Right ventricle myocardium inferior (tissue), 1 donor: ENCODE data around the gene VGLL2. TPM values are rescaled to one million over a fixed set of nuclear protein-coding genes. Genes with fewer than 3 reads are reported as not detected.
"Not testable (repeated sequence)": the region's sequence is repeated elsewhere in the genome, so short reads cannot be mapped to it uniquely, and the experiment has no call there.

Experiments used
- ATAC-seq: fragments of 200-7000 bp; cut with Tn5 transposase; one replicate; pipeline ENCODE4 v1.9.1; 2020; ENCODE audit warnings: mild to moderate bottlenecking, moderate library complexity
- DNase-seq: peaks from one replicate; pipeline ENCODE4 v3.0.0; 2021; ENCODE audit errors: missing footprints
- intact Hi-C: fragments of 100-400 bp; cut with DNase I; formaldehyde crosslinking; loops from one replicate; pipeline ENCODE4 v1.11.0; 2022
- long read RNA-seq: library from polyadenylated mRNA; unstranded; transcript quantifications from one replicate; pipeline ENCODE4 v2.0.0, GENCODE V29; 2021
- total RNA-seq: library from RNA; stranded (reverse); fragmentation: NEBNext Ultra II Directional; extraction: Animal tissue kit (Norgen Biotek cat#: 25700); gene quantifications from one replicate; pipeline ENCODE4 v1.2.1, GENCODE V29; 2021
- donor health status: DM: no; HTN: yes; CAD: no; lungs with severe emphysema.

VGLL2 gene
- total RNA-seq: not detected
- long read RNA-seq: 0 reads

DNA sequence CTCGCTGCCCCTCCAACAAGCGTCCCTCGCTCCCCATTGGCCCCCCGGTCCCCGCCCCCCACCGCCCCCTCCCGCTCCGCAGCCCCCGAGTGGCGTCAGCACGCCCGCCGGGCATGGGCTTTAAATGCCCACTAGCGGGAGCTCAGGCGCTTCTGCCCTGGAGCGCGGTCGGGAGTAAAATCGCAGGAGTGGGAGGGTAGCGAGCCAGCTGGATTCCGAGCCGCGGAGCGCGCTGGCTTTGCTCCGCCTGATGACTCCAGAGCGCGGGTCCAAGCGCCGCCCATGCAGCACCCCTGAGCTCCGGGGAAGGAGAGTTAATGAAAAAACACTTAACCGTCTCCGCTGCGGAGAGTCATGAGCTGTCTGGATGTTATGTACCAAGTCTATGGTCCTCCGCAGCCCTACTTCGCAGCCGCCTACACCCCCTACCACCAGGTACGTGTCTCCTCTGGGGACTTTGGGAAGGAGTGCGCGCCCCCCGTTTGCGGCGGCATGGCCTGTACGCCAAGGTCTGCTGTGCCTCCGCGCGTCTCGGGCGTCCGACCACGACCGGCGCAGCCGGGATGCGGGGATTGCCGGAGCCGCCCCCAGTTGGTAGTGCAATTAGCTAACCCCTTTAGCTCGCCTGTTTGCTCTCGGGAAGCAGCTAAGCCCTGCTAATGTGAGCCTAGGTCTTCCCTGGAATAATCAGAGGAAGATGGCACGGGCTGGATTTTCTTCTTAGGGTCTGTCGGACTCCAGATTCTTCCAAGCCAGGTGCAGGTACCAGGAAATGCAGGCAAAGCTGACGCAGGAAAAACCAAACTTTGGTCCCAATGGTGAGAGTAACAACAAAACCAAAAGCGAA, at the start of gene VGLL2:
TSS of gene VGLL2 (plus strand) at position 149 of the 847 bp plus-strand sequence. CDS start at position 355, 206 bp downstream.
- intact Hi-C loops: loop anchor here (5.0 kb wide), 1 partner anchor 383 kb away; no protein-coding TSS in a partner anchor
- DNase-seq (peak; percentile 64), ATAC-seq (peak; percentile 74)

DNA sequence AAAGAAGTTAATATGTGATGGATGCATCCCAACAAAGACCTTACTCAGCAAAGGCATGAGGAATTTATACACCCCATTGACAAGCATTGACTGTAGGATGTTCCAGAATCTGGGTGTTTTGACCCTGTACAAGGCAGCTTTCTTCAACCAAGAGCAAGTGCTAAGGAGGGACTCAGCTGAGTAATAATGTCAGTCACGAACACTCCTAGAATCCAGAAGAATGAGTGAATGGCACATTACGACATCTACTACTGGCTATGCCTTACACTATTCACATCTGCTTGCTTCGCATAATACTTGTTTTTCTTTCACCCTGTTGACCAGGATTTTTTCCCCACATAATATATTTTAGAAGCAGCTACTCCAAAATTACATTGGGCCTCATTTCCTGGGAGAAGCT, 42.5 kb upstream of the VGLL2 start:
- intact Hi-C loops: no loop called here
- DNase-seq (no peak), ATAC-seq (no peak)

DNA sequence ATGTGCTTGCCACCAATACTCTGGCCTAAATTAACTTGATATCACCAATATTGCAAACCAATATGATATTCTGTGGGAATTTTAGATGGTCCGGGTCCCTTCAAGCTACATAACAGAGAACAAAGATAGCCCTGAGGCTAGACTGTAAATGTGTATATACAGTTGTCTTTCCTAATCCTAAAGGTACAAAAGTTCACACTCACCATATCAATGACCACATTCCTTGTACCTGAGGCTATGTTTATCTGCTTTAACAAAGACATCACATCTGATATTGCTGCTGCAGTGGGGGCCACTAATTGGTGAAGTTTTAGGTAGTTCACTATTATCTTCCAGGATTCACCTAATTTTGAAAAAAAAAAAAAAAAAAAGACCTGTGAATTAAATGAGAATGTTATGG, 38.6 kb upstream of the VGLL2 start:
- ATAC-seq (no peak), DNase-seq (no peak)
- intact Hi-C loops: no loop called here

GRCh38 chr6:117227245-117227962, 38.0 kb upstream of the VGLL2 start:
- ATAC-seq: no peak
- DNase-seq: no peak
- intact Hi-C loops: no loop called here

DNA sequence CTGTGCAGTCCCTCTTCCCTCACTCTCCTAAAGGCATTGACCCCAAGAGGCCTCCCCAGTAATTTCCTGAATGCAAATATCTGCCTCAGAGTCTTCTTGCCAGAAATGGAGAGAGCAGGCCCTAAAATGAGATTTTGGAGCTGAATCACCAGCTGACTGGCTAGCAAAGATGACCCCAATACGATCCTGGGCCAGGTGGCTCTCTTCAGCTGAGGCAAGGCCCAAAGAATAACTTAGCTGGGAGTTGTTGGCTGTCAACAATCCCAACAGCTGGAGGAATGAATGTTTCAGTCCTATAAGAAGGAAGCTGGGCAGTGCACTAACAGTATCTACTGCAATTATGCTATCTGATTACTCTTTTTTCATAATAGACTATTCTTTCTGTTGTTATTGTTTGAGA, 37.2 kb upstream of the VGLL2 start:
- ATAC-seq (no peak), DNase-seq (no peak)
- intact Hi-C loops: no loop called here

GRCh38 chr6:117229870-117230269, 35.5 kb upstream of the VGLL2 start:
- no peak for ATAC-seq
- DNase-seq: no peak
- intact Hi-C loops: no loop called here

- DNase-seq: no peak
- no peak for ATAC-seq
- intact Hi-C loops: no loop called here
These were observed 33.9 kb upstream of the VGLL2 start for GRCh38 chr6:117231466-117231865.

DNA sequence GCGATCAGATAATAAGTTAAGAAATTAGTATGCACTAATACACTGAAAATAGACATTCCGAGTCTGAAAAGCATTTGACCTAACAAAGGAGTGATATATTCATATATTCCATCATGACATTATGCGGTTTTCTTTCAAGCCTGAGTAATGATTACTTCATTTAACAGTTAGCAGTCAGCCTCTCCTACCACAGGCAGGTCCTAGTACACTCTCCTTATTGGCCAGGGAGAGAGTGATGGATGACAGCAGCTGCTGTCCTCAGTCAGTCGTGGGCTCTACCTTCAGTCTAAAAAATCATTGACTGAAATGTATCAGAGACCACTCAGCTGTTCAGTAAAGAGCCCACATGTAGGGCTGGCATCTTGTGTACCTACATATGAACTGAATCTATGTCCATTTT, 33.2 kb upstream of the VGLL2 start:
- DNase-seq (no peak), ATAC-seq (no peak)
- intact Hi-C loops: no loop called here

DNA sequence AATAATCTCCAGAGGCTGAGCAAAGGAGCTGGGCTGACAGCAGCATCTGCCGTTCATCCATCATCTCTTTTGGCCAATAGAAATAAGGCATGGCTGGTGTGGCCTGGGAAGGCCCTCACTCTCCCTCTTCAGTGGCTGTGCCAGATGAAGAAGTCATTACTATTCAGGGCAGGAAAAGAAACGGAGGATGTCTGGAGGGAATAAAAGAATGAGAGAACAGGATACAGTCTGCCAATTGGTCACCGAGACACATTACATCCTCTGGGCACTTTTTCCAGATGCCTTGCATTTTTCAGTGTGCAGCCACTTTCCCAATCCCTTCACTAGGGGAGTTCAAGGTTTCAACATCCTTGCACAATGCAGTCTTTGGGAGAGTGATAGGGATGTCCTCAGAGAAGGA, 32.2 kb upstream of the VGLL2 start:
- intact Hi-C loops: no loop called here
- no peak for DNase-seq
- ATAC-seq: peak; percentile 60

GRCh38 chr6:117237561-117237960, 27.8 kb upstream of the VGLL2 start:
- no peak for DNase-seq
- no peak for ATAC-seq
- intact Hi-C loops: no loop called here

DNA sequence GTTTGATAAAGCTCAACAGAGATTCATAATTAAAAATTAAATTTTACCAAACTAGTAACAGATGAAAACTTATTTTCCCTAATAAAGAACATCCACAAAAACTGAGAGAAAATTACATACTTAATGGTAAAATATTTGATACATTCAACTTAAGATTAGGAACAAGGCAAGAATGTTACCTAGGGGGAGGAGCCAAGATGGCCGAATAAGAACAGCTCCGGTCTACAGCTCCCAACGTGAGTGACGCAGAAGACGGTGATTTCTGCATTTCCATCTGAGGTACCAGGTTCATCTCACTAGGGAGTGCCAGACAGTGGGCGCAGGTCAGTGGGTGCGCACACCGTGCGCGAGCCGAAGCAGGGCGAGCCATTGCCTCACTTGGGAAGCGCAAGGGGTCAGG, 20.8 kb upstream of the VGLL2 start:
- DNase-seq, ATAC-seq, intact Hi-C loops: not testable (repeated sequence)

DNA sequence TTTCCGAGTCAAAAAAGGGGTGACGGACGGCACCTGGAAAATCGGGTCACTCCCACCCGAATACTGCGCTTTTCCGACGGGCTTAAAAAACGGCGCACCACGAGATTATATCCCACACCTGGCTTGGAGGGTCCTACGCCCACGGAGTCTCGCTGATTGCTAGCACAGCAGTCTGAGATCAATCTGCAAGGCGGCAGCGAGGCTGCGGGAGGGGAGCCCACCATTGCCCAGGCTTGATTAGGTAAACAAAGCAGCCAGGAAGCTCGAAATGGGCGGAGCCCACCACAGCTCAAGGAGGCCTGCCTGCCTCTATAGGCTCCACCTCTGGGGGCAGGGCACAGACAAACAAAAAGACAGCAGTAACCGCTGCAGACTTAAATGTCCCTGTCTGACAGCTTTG, 20.4 kb upstream of the VGLL2 start:
- ATAC-seq, intact Hi-C loops, DNase-seq: not testable (repeated sequence)

- no peak for ATAC-seq
- intact Hi-C loops: no loop called here
- DNase-seq: no peak
These were observed 11.6 kb upstream of the VGLL2 start for GRCh38 chr6:117253785-117254184.

DNA sequence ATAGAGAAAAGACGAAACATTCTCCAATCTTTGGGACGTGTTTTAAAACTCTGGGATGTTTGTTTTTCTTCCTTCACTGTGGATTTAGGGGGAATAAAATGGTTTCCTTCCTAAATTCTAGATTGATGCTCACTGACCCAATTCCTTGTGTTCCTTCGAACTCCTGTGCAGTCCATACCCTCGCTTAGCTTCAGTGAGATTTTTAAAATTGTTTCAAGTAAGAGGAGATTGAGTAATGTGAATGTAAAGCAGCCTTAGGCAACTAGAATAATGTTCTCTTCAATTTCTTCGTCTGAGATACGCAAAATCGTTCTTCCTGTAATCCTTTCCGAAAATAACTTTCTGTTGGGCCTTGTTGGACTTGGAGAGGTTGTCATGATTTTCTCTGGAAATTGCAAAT, 2.6 kb upstream of the VGLL2 start:
- intact Hi-C loops: no loop called here
- ATAC-seq (no peak), DNase-seq (no peak)

GRCh38 chr6:117263353-117263927, 1.9 kb upstream of the VGLL2 start:
- intact Hi-C loops: no loop called here
- no peak for ATAC-seq
- DNase-seq: no peak

GRCh38 chr6:117264369-117264691, 1.0 kb upstream of the VGLL2 start:
- intact Hi-C loops: no loop called here
- no peak for DNase-seq
- no peak for ATAC-seq

DNA sequence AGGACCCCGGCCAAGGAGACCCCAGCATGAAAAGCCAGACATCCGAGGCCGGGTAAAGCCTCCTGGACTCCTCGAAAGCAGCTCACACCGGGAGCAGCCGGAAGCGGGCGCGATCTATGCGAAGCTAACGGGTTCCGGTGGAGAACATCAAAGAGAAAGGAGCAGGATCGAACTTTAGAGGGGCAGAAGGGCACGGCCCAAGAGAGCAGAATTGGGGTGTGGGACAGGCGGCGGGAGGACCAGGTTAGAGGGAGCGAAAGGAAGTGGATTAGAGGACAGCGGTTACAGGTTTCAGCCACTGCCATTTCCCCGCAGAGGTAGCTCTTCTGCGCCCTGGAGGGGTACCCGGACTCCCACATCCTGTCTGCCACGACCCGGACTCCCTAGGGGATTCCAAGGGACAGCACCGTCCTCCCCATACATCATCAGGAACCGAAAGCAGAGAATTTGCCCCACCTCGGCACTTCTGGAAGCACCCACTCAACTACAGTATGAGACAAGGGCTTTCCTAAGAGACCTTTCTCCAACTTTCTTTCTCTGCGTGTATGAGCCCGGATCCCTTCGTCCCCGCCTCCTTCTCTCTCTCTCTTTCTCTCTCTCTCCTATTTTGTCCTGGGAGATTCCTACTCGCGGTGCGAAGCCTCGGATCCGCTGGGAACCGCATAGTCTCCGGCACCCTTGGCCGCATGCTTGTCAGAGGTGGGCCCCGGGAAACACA, 507 bp upstream of the VGLL2 start:
- intact Hi-C loops: loop anchor here (5.0 kb wide), 1 partner anchor 383 kb away; no protein-coding TSS in a partner anchor
- DNase-seq: peak; percentile 42
- ATAC-seq: no peak

DNA sequence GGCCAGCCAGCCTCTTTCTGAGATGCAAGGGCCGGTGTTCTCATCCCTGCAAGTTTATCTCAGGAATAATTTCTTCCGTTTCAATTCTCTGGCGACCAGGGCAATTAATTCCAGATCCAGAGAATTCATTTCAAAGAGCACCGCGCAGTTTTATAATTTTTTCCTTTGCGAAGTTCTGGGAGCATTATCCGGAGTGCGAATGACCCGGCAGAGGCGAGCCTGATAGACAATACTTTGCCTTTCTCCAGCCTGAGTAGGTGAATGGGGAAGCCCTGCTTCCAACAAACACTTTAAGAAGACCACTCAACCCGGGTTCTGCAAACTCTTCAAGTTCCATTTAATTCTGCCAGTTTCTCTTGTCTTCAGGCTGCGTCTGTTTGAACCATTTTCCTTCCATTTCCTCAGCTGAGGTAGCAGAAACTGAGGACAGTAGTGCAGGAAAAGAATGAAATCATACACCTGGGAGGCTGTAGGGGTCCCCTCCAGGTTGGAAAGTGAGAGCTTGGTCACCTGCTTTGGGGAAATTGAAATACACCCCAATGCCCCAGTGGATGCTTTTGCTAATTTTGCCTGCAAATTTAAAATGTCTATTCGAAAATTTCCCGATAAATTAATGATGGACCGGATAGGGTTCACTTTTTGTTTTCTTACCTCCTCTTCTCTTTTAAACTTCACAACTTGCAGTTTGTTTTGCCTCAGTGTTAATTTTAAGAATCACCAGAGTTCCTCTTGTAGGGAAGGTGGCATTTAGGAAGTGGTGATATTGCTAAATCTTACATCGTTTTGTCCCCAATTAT, 1.1 kb downstream of the VGLL2 start:
- DNase-seq (no peak), ATAC-seq (no peak)
- intact Hi-C loops: loop anchor here (5.0 kb wide), 1 partner anchor 384 kb away; no protein-coding TSS in a partner anchor

DNA sequence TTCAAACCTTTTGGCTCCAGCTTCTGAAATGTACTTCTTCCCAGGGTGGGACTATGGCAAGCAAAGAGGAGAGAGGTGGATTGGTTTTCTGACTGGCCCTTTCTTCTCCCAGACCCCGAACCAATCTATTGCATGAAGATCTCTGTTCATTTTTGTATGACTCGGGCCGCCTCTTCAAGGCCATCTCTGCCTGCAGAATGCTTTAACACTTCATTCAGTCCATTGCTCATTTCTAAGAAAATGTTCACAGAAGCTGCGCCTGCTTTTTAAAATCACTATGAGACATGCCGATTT, 1.6 kb downstream of the VGLL2 start:
- intact Hi-C loops: loop anchor here (5.0 kb wide), 1 partner anchor 385 kb away; no protein-coding TSS in a partner anchor
- ATAC-seq (no peak), DNase-seq (no peak)
